ENCODE results near the gene LCK.

Gene LCK

GRCh38 chr1:32329931-32330466 lies 78.9 kb downstream of the LCK start:
- DNase-seq = no peak

- no peak for DNase-seq
Observed at GRCh38 chr1:32330558-32331151, 79.6 kb downstream of the LCK start.

- DNase-seq = no peak
Observed at GRCh38 chr1:32331549-32331948, 80.5 kb downstream of the LCK start.

GRCh38 chr1:32332290-32333079 lies 81.4 kb downstream of the LCK start:
- no peak for DNase-seq

GRCh38 chr1:32333251-32333963 lies 82.3 kb downstream of the LCK start:
- DNase-seq = no peak

GRCh38 chr1:32334274-32334861 lies 83.3 kb downstream of the LCK start:
- no peak for DNase-seq

GRCh38 chr1:32334864-32335534 lies 83.9 kb downstream of the LCK start:
- peak; percentile 54 for DNase-seq

- DNase-seq = no peak
Observed at GRCh38 chr1:32335535-32335789, 84.4 kb downstream of the LCK start.
